ENCODE data around the gene KIAA1328.
A peak's percentile ranks its signal among the peaks of the same experiment; 100 is the strongest.
"Not testable (repeated sequence)": the region's sequence is repeated elsewhere in the genome, so short reads cannot be mapped to it uniquely, and the experiment has no call there.

KIAA1328 gene

GRCh38 chr18:36828630-36829361 is at the start of gene KIAA1328, which contains the start of gene TPGS2:
KIAA1328 (plus strand) TSS chr18:36829127; CDS start chr18:36829139, 12 bp downstream.
TPGS2 (minus strand) TSS chr18:36829002; CDS start chr18:36828767, 235 bp downstream.
- peak; percentile 73 for DNase-seq

GRCh38 chr18:36780748-36781147 is 48.2 kb upstream of the KIAA1328 start:
- DNase-seq: no peak

- no peak for DNase-seq
Observed at GRCh38 chr18:36782710-36783109, 46.2 kb upstream of the KIAA1328 start.

- DNase-seq: no peak
Observed at GRCh38 chr18:36783792-36784191, 45.1 kb upstream of the KIAA1328 start.

GRCh38 chr18:36786686-36787085 is 42.2 kb upstream of the KIAA1328 start:
- no peak for DNase-seq

- DNase-seq: no peak
Observed at GRCh38 chr18:36792634-36793283, 36.2 kb upstream of the KIAA1328 start.

GRCh38 chr18:36798738-36799473 is 30.0 kb upstream of the KIAA1328 start:
- no peak for DNase-seq

- DNase-seq: no peak
Observed at GRCh38 chr18:36805105-36805504, 23.8 kb upstream of the KIAA1328 start.

- DNase-seq: no peak
Observed at GRCh38 chr18:36808681-36809080, 20.2 kb upstream of the KIAA1328 start.

GRCh38 chr18:36809590-36810381 is 19.1 kb upstream of the KIAA1328 start:
- DNase-seq: peak; percentile 29

- DNase-seq: no peak
Observed at GRCh38 chr18:36811430-36811829, 17.5 kb upstream of the KIAA1328 start.

- DNase-seq: no peak
Observed at GRCh38 chr18:36811955-36812354, 17.0 kb upstream of the KIAA1328 start.

GRCh38 chr18:36812678-36813077 is 16.2 kb upstream of the KIAA1328 start:
- DNase-seq: no peak

GRCh38 chr18:36813101-36813775 is 15.7 kb upstream of the KIAA1328 start:
- DNase-seq: no peak

GRCh38 chr18:36813824-36814223 is 15.1 kb upstream of the KIAA1328 start:
- DNase-seq: no peak

GRCh38 chr18:36814994-36815393 is 13.9 kb upstream of the KIAA1328 start:
- DNase-seq: peak; percentile 42

- not testable (repeated sequence) for DNase-seq
Observed at GRCh38 chr18:36816096-36816495, 12.8 kb upstream of the KIAA1328 start.

GRCh38 chr18:36817039-36817438 is 11.9 kb upstream of the KIAA1328 start:
- DNase-seq: no peak

- no peak for DNase-seq
Observed at GRCh38 chr18:36818652-36819051, 10.3 kb upstream of the KIAA1328 start.

- no peak for DNase-seq
Observed at GRCh38 chr18:36819621-36820020, 9.3 kb upstream of the KIAA1328 start.

GRCh38 chr18:36821681-36822080 is 7.2 kb upstream of the KIAA1328 start:
- DNase-seq: no peak

GRCh38 chr18:36825526-36825925 is 3.4 kb upstream of the KIAA1328 start:
- no peak for DNase-seq
